Activated naive CD4-positive, alpha-beta T cell treated with anti-CD3 and anti-CD28 coated beads, Interleukin-2, amount 10 ng/mL, durations not matched to agents 7 days and 5 days (primary cell): ENCODE measurements around the gene PID1.

Experiments
- CTCF ChIA-PET: fragments of 350-600 bp; sonication (Branson Sonifier 250); formaldehyde crosslinking; loops from one replicate; lab custom pipeline; 2021; ENCODE audit warnings: antibody characterized with exemption; lab: Charles Lee
- DNase-seq: peaks from one replicate; pipeline ENCODE4 v3.0.0-alpha.2; 2020
- H3K27ac Mint-ChIP-seq: one replicate; pipeline ENCODE4 v1.8.0; 2021; ENCODE audit warnings: mild to moderate bottlenecking, moderate library complexity, mixed read lengths
- H3K27me3 Mint-ChIP-seq: one replicate; pipeline ENCODE4 v1.8.0; 2021; ENCODE audit warnings: mild to moderate bottlenecking, mixed read lengths
- H3K36me3 Mint-ChIP-seq: one replicate; pipeline ENCODE4 v1.8.0; 2021; ENCODE audit warnings: mixed read lengths
- H3K4me1 Mint-ChIP-seq: one replicate; pipeline ENCODE4 v1.8.0; 2021; ENCODE audit warnings: mixed read lengths
- H3K4me3 Mint-ChIP-seq: one replicate; pipeline ENCODE4 v1.8.0; 2021; ENCODE audit warnings: mild to moderate bottlenecking, moderate library complexity, mixed read lengths
- H3K9me3 Mint-ChIP-seq: one replicate; pipeline ENCODE4 v1.8.0; 2021; ENCODE audit warnings: mixed read lengths

The PID1 gene

DNA sequence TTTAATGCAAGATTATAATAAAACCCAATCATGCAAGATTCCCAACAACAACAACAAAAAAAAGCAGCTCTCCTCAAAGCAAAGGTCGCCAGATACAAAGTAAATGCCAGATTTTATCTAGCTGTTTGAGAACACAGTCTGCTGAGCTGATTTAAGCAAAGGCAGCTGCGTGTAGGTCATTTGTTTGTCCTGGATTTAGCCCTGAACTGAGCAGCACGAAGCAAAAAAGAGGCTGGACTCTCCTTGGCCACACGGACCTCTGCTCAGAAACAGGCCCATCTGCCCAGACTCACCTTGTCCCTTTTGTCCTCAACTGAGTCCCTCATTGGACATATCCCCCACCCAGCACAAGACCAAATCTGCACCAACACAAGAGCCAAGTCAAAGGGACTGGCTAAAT lies 91.5 kb downstream of the PID1 start:
- H3K4me1 Mint-ChIP-seq, result no peaks in the 10 kb centered on the region
- H3K27me3 Mint-ChIP-seq, result no peaks in the 10 kb centered on the region
- H3K36me3 Mint-ChIP-seq, result no peaks in the 10 kb centered on the region
- H3K4me3 Mint-ChIP-seq, result no peak overlapping the region
- no peak for DNase-seq
- CTCF ChIA-PET, result no interaction called here
- H3K27ac Mint-ChIP-seq, result no peak overlapping the region
- H3K9me3 Mint-ChIP-seq, result peaks cover 2% of the 10 kb centered on the region

DNA sequence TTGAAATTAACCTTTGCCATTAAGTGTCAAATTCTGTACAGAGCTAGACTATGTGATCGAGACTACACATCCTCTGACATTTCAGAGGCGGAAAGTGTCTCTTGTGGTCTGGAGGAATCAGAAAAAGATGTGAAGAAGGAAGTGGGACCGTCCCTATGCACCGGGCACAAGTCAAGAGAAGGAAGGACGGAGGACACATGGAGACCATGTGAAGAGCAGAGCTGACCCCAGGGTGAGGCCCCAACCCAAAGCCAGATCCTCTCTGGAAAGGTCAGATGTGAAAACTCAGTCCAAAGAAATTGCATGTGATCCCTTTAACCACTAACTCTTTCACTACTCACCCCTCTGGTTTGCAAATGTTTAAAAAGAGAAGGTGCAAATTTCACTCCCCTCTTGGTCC lies 92.4 kb downstream of the PID1 start:
- no peaks in the 10 kb centered on the region for H3K4me1 Mint-ChIP-seq
- CTCF ChIA-PET, result no interaction called here
- H3K36me3 Mint-ChIP-seq, result no peaks in the 10 kb centered on the region
- no peak overlapping the region for H3K4me3 Mint-ChIP-seq
- no peak for DNase-seq
- H3K27me3 Mint-ChIP-seq, result no peaks in the 10 kb centered on the region
- H3K27ac Mint-ChIP-seq, result no peak overlapping the region
- H3K9me3 Mint-ChIP-seq, result peaks cover 2% of the 10 kb centered on the region

DNA sequence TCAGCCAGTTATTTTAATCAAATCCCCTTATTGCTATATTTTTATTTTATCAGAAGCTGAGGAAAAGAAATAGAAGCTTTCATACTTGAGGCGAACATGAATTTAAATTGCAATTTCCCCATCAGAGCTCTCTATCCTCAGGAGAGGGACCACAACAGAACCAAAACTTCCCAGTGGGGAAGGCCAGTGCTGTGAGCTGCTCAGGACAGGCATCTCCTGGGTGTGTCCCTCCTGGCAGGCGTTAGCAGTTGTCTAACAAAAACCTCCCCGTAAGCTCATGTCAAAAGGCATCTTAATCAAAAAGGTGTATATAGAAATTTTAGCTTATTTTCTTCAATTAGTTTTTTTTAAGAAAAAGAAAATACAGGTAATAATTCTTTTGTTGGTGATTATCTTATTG lies 93.0 kb downstream of the PID1 start:
- H3K27ac Mint-ChIP-seq, result no peak overlapping the region
- no peak overlapping the region for H3K4me3 Mint-ChIP-seq
- no peaks in the 10 kb centered on the region for H3K4me1 Mint-ChIP-seq
- CTCF ChIA-PET, result interaction anchor here (0.7 kb wide), 1 partner anchor 1126 kb away, joined by 3 read pairs; no protein-coding TSS in a partner anchor
- H3K36me3 Mint-ChIP-seq, result no peaks in the 10 kb centered on the region
- peaks cover 2% of the 10 kb centered on the region for H3K9me3 Mint-ChIP-seq
- DNase-seq, result no peak
- no peaks in the 10 kb centered on the region for H3K27me3 Mint-ChIP-seq

DNA sequence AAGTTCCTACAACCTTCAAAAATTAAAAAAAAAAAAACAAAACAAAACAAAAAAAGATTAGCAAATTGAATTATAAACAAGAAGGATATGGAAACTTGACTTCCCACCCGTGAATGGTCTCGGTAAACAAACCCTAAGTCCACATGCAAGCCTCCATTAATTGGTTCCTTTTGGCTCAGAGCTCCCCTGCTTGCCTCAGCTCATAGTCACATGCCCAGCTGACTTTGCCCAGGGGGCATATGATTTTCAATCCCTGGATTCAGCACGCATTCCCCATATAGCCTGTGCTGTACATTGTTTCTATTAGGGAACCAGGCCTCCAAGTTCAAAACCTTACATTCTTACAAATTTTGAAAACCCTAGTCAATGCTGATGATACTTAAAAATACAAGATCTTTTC lies 95.0 kb downstream of the PID1 start:
- DNase-seq, result no peak
- Mint-ChIP-seq H3K36me3 (no peaks in the 10 kb centered on the region), H3K27me3 (no peaks in the 10 kb centered on the region), H3K4me1 (no peaks in the 10 kb centered on the region), H3K4me3 (no peak overlapping the region), H3K27ac (no peak overlapping the region), H3K9me3 (peaks cover 3% of the 10 kb centered on the region)
- CTCF ChIA-PET, result no interaction called here

DNA sequence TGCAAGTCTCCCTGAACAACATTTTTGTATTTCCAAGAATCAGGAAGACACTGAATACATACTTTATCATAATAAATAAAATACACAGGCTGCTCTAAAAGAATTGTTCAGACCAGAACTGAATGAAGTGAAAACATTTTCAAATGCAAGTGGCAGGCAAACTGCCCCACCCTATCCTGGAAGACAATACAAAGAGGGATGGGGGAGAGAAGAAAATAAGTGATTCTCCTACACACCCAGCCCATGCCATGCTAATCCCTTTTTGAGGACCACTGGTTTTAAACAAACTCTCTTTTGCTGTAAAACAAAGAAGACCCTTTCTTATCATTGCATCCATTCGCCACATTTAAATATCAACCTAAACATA lies 95.6 kb downstream of the PID1 start:
- Mint-ChIP-seq H3K9me3 (peaks cover 3% of the 10 kb centered on the region), H3K4me3 (no peak overlapping the region), H3K4me1 (no peaks in the 10 kb centered on the region), H3K27me3 (no peaks in the 10 kb centered on the region), H3K27ac (no peak overlapping the region), H3K36me3 (no peaks in the 10 kb centered on the region)
- no peak for DNase-seq
- CTCF ChIA-PET, result no interaction called here

DNA sequence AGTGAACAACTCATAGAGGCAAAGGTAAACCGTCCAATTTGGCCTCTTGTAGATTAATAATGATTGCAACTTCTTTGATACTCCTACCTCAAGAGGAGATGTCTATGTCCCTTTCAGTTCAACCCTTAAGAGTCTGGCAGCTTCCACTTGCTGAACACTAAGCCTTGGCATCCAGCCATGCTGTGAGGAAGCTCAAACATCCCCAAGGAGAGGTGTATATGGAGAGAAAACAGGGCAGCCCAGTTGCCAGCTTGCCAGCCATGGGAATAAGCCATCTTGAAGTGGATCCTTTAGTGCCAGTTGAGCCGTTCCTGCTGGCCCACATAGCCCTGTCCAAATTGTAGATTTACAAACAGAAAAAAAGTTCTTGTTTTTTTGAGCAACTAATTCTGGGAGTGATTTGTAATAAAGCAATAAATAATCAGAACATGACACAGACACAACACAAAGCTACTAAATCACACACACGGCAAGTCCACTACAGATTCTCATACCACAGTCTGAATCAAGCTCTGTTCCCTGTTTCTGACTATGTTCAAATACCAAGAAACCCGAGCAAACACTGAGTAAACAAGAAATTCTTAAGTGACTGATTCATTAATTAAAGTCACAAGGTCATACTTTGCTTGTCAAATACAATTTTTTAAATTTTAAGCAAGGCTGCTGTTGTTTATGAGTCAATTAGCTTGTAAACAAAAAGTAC lies 96.1 kb downstream of the PID1 start:
- DNase-seq, result no peak
- Mint-ChIP-seq H3K27ac (no peak overlapping the region), H3K36me3 (no peaks in the 10 kb centered on the region), H3K9me3 (peaks cover 3% of the 10 kb centered on the region), H3K27me3 (no peaks in the 10 kb centered on the region), H3K4me1 (no peaks in the 10 kb centered on the region), H3K4me3 (no peak overlapping the region)
- CTCF ChIA-PET, result no interaction called here

DNA sequence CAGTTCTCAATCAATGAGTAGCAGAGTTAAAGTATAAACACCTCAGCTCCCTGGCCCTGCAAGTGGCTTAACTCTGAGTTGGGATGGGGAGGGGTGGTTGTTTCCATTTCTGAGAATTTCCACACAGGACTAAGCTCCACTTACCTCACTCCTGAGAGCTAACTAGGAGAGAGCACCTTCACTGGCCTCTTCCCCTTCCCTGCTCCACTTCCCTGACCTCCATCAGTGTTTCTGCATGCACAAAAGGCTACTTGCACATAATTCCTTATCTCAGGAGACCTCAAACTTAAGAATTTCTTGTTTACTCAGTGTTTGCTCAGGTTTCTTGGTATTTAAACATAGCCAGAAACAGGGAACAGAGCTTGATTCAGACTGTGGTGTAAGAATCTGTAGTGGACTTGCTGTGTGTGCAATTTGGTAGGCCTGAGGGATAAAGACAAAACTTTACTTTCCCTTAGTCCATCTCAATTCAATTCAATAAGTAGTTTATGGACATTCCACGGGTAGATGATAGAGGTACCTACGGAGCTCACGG lies 97.2 kb downstream of the PID1 start:
- H3K36me3 Mint-ChIP-seq, result no peaks in the 10 kb centered on the region
- H3K27me3 Mint-ChIP-seq, result no peaks in the 10 kb centered on the region
- DNase-seq, result no peak
- peaks cover 3% of the 10 kb centered on the region for H3K9me3 Mint-ChIP-seq
- CTCF ChIA-PET, result no interaction called here
- no peaks in the 10 kb centered on the region for H3K4me1 Mint-ChIP-seq
- no peak overlapping the region for H3K4me3 Mint-ChIP-seq
- H3K27ac Mint-ChIP-seq, result no peak overlapping the region

DNA sequence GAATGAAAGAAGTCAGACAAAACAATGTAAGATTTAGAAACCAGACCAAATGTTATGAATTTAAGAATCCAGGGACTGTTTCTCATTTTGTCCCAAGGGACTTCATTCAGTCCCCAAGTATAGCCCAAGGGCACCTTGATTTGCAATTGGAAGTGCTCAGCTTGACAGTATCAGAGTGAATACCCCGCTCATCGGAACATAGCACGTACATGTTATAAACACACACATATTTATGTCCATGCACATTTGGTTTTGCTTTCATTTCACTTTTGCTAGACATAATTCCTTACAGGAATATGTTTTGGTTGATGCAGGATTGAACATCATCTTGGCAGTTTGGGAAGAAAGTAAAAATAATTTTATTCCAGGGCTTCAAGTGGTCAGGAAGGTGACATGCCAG lies 100.2 kb downstream of the PID1 start:
- H3K4me3 Mint-ChIP-seq, result no peak overlapping the region
- CTCF ChIA-PET, result no interaction called here
- no peaks in the 10 kb centered on the region for H3K36me3 Mint-ChIP-seq

DNA sequence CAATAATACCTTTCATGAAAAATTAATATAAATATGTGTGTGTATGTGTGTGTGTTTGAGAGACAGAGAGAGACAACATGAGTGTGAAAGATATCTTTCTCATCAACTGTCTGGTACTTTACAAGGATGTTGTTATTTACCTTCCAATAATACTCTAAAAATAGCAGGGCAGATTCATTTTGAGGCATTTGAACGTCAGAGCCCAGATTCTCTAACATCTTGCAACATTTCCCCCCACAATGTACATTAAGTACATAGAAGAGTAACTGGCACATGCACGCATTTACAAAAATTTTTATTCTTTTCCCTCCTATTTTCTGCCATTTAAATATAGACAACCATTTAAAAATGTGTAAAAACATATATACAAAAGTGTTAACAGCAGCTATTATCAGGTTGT lies 100.9 kb downstream of the PID1 start:
- no peak for DNase-seq
- Mint-ChIP-seq H3K36me3 (no peaks in the 10 kb centered on the region), H3K9me3 (peaks cover 1% of the 10 kb centered on the region), H3K27me3 (no peaks in the 10 kb centered on the region), H3K4me3 (no peak overlapping the region), H3K4me1 (no peaks in the 10 kb centered on the region), H3K27ac (no peak overlapping the region)
- CTCF ChIA-PET, result no interaction called here

More for the DNA sequence above, 100.2 kb downstream of the PID1 start:
- DNase-seq, result no peak
- Mint-ChIP-seq H3K4me1 (no peaks in the 10 kb centered on the region), H3K27me3 (no peaks in the 10 kb centered on the region), H3K27ac (no peak overlapping the region), H3K9me3 (peaks cover 1% of the 10 kb centered on the region)

DNA sequence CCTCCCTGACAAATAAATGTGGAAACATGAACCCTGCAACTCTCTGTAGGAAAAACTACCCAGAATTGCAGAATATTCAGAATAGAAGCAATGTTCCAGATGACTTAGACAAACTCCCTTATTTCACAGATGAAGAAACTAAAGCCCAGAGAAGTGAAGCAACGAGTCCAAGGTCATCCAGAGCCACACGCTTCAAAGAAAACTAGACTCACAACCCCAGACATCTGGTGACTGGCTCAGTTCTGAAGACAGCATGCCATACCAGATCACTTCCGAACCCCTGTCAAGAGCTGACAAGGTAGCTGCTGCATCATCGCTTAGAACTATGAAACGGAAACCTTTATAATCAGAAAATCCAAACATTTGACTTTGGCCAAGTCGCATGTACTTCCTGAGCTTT lies 101.3 kb downstream of the PID1 start:
- no peaks in the 10 kb centered on the region for H3K4me1 Mint-ChIP-seq

DNA sequence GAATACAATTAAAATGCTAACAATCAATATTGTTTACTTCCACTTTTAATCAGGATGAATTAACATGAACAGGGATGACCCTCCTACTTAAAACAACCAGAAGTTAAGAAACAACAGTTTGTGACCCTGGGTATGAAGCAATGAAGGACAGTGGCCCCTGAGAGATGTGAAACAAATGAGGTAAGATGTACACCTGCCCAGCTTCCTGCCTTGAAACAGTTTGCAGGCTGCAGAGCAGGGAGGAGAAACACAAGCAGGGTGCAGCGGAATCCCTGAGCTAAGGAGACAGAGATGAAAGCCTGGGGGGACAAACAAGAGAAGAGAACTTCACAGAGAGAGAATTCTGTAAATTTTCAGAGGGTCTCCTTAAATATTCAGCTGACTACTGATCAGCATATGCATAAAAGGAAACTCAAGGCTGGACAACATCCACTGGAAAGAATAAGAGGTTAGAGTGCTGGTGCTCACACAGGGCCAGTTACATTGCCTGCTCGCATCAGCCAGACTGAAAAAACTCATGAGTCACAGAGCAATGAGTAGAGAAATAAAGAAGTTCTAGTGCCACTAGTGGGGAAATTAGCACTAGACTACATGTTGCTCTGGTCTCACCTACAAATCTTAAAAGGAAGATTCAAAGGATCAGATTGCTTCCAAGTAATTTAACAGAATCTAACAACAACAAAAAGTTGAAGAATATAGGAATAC lies 106.4 kb downstream of the PID1 start:
- H3K27ac Mint-ChIP-seq, result no peak overlapping the region
- no peaks in the 10 kb centered on the region for H3K36me3 Mint-ChIP-seq
- CTCF ChIA-PET, result no interaction called here
- no peaks in the 10 kb centered on the region for H3K27me3 Mint-ChIP-seq
- no peaks in the 10 kb centered on the region for H3K9me3 Mint-ChIP-seq
- H3K4me3 Mint-ChIP-seq, result no peak overlapping the region
- H3K4me1 Mint-ChIP-seq, result no peaks in the 10 kb centered on the region
- no peak for DNase-seq

More for the DNA sequence above, 101.3 kb downstream of the PID1 start:
- peaks cover 1% of the 10 kb centered on the region for H3K9me3 Mint-ChIP-seq
- DNase-seq, result no peak
- H3K27ac Mint-ChIP-seq, result no peak overlapping the region
- CTCF ChIA-PET, result no interaction called here
- H3K27me3 Mint-ChIP-seq, result no peaks in the 10 kb centered on the region
- no peaks in the 10 kb centered on the region for H3K36me3 Mint-ChIP-seq
- H3K4me3 Mint-ChIP-seq, result no peak overlapping the region

DNA sequence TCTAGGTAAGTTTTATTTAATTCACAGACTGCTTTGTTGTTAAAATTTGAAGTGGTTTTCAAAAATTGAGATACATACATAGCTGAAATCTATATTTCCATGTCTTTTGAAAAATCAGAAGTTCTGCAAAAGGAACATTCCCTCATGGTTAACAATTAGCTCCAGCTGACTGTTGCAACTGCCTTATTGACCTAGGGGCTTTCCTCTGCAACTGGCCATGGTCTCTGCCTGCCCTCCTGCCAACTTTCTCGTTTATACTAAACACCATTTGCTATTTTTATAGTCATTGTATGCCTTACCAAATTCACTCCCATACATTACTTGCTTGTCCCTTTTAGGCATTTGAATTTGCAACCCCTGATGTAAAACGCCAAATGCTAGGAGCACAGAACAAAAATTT lies 107.2 kb downstream of the PID1 start:
- CTCF ChIA-PET, result no interaction called here
- no peak for DNase-seq
- no peaks in the 10 kb centered on the region for H3K9me3 Mint-ChIP-seq

DNA sequence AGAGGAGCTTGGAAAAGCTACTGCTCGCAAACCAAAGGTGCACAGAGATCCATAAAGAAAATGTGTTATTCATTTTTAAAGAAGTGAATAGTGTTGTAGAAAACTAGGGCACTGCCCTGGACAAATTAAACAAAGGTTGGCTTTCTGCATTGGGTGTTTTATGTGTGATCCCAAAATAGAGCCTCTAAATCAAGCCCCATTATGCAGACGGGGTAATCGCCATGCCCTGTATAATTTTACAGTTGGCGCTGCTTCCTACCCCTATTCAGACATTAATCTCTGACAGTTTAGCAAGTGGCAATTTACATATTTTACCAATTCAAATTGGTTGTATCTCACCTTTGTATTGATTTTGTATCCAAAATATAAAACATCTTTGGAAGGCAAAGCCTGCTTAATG lies 109.1 kb downstream of the PID1 start:
- Mint-ChIP-seq H3K27me3 (no peaks in the 10 kb centered on the region), H3K36me3 (no peaks in the 10 kb centered on the region), H3K4me3 (no peak overlapping the region), H3K4me1 (no peaks in the 10 kb centered on the region), H3K27ac (no peak overlapping the region), H3K9me3 (no peaks in the 10 kb centered on the region)
- DNase-seq, result no peak
- CTCF ChIA-PET, result no interaction called here

More for the DNA sequence above, 107.2 kb downstream of the PID1 start:
- Mint-ChIP-seq H3K27me3 (no peaks in the 10 kb centered on the region), H3K36me3 (no peaks in the 10 kb centered on the region), H3K4me1 (no peaks in the 10 kb centered on the region), H3K27ac (no peak overlapping the region), H3K4me3 (no peak overlapping the region)

DNA sequence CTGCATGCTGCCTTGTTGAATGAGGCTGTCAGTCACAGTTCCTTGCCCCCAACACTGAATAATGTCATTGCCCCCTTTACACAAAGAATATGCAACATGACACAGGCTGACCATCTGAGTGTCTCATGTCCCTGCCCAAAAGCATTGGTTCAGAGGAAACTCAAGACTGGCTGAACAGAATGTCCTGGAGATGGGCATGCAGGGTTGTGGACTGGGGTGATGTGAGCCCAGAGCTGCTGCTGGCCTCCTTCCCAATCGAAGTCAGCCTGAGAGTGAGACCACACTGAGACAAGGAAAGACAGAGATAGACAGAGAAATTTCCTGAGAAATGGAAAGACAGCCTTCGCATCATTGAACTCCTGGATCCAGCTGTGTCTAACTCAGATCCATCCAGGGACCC lies 110.1 kb downstream of the PID1 start:
- H3K4me1 Mint-ChIP-seq, result no peaks in the 10 kb centered on the region
- no peaks in the 10 kb centered on the region for H3K27me3 Mint-ChIP-seq
- no peak for DNase-seq
- H3K27ac Mint-ChIP-seq, result no peak overlapping the region
- H3K36me3 Mint-ChIP-seq, result no peaks in the 10 kb centered on the region
- no peak overlapping the region for H3K4me3 Mint-ChIP-seq
- H3K9me3 Mint-ChIP-seq, result peaks cover 5% of the 10 kb centered on the region
- CTCF ChIA-PET, result no interaction called here

DNA sequence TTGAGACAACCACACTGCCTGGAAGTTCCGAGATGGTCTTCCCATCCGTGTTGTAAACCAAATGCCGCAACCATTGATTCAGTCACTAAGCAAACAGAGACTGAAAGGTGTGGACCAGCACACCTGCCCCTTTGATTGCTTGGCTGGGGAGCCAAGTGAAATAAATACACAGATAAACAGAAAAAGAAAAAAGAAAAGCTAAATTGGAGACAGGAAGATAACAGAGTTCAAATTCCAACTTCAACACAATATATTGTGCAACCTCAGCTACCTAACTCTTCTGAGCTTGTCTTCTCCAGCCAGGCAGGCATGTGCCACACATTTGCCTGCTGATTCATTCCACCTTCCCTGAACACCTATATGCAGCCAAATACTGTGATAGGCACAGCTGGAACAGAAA lies 110.9 kb downstream of the PID1 start:
- DNase-seq, result no peak
- CTCF ChIA-PET, result no interaction called here
- H3K36me3 Mint-ChIP-seq, result no peaks in the 10 kb centered on the region
- no peaks in the 10 kb centered on the region for H3K27me3 Mint-ChIP-seq
- no peak overlapping the region for H3K4me3 Mint-ChIP-seq
- no peaks in the 10 kb centered on the region for H3K4me1 Mint-ChIP-seq
- no peak overlapping the region for H3K27ac Mint-ChIP-seq
- peaks cover 5% of the 10 kb centered on the region for H3K9me3 Mint-ChIP-seq
